ENCODE results near the gene PTN. TPM values are rescaled to one million over a fixed set of nuclear protein-coding genes. Genes with fewer than 3 reads are reported as not detected.

The PTN gene
- polyA plus RNA-seq, 2 of the 4 experiments (the other 2 are of a cell fraction), result not detected

DNA sequence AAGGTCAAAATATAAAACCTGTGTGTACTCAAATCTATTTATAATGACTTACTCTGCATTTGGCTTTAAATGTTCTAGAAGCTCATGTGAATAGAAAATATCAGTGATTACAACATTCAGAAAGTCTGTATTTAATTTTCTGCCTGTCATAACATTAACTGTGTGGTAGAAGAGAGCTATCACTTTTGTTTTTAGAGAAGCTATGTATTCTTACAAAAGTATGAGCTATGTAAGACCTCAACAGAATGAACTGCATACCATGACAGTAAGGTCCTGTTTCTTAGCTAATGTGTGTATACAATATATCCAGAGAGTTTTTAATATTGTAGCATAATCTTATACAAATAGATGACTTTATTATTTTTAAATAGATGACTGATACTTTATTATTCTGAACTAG is 61.5 kb downstream of the PTN start (continued):
- no peak for TF ChIP-seq RFX5 (IDR thresholded peaks at IDR 0.05)

DNA sequence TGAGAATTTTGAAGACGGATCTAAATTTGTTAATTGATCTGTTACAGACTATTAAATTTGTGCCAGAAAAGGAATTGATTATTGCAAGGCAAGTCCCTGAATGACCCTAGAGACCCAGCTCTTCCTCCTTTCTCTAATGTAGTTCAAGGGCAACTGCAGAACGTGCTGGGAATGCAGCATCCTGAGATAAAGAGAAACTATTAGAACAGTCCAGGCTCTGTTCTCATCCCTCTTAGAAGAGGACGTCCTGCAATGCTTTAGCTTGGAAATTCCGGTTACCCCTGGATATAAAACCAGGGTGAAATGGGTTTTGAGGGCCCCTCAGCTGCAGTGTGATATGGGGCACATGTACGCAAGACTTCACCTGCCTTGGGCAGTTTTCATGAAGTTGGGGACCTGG is 67.3 kb downstream of the PTN start:
- H3K9me3 ChIP-seq, result no peaks in the 10 kb centered on the region

DNA sequence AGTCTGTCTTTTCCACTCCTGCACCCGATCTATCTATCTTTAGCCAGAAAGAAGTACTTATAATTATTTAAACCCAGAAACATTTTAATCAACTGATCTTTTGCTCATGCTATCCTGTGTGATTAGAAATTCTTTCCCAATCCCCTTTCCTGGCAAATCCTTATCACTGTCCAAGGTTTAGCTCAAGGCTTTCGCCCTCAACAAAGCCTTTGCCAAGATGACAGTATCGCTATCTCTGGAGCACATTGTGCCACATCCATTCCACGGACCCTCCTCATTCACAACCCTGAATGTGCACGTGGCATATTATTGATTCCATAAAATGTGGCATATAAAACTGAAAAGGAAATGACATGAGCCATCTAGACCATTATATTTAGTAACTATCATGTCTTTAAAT is 71.3 kb downstream of the PTN start:
- WGBS (ENCODE audit: missing lambda C conversion rate), result 4% methylated on average over 5 of the region's 5 CpGs
- FAIRE-seq, result no peak
- CTCF ChIA-PET, result no interaction called here
- H3K27ac ChIP-seq, result no peak overlapping the region
- TF ChIP-seq ZFP36 (IDR thresholded peaks at IDR 0.05; ENCODE audit: borderline replicate concordance, partially characterized antibody) (no peak), HDAC2 (IDR thresholded peaks at IDR 0.05) (no peak), TP53 (CRISPR knock-in tag; IDR thresholded peaks at IDR 0.05) (no peak)
- TF ChIP-seq, protein P1, sequence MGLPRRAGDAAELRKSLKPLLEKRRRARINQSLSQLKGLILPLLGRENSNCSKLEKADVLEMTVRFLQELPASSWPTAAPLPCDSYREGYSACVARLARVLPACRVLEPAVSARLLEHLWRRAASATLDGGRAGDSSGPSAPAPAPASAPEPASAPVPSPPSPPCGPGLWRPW (IDR thresholded peaks at IDR 0.05), result no peak
- no peaks in the 10 kb centered on the region for H3K9me3 ChIP-seq
- H3K4me2 ChIP-seq, result no peak overlapping the region
- no peak overlapping the region for H3K4me3 ChIP-seq
- no peaks in the 10 kb centered on the region for H3K4me1 ChIP-seq
- no peak for DNase-seq (ENCODE audit: low read depth in 1 of 2, low spot score in 1 of 2)
- POLR2A ChIA-PET, result no interaction called here
- ATAC-seq, result no peak

More for the DNA sequence above, 67.3 kb downstream of the PTN start:
- POLR2A ChIA-PET, result no interaction called here
- FAIRE-seq, result no peak
- Histone ChIP-seq H3K27ac (no peak overlapping the region), H3K4me1 (no peaks in the 10 kb centered on the region), H3K4me3 (no peak overlapping the region), H3K4me2 (no peak overlapping the region)
- CTCF ChIA-PET, result interaction anchor here (0.6 kb wide), 1 partner anchor 243 kb away, joined by 3 read pairs; no protein-coding TSS in a partner anchor
- ATAC-seq, result no peak
- DNase-seq (ENCODE audit: low read depth in 1 of 2, low spot score in 1 of 2), result no peak
- TF ChIP-seq, protein P2, sequence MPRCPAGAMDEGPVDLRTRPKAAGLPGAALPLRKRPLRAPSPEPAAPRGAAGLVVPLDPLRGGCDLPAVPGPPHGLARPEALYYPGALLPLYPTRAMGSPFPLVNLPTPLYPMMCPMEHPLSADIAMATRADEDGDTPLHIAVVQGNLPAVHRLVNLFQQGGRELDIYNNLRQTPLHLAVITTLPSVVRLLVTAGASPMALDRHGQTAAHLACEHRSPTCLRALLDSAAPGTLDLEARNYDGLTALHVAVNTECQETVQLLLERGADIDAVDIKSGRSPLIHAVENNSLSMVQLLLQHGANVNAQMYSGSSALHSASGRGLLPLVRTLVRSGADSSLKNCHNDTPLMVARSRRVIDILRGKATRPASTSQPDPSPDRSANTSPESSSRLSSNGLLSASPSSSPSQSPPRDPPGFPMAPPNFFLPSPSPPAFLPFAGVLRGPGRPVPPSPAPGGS (IDR thresholded peaks at IDR 0.05), result no peak
- TF ChIP-seq, protein P1 (IDR thresholded peaks at IDR 0.05), result no peak
- TF ChIP-seq, protein P3, sequence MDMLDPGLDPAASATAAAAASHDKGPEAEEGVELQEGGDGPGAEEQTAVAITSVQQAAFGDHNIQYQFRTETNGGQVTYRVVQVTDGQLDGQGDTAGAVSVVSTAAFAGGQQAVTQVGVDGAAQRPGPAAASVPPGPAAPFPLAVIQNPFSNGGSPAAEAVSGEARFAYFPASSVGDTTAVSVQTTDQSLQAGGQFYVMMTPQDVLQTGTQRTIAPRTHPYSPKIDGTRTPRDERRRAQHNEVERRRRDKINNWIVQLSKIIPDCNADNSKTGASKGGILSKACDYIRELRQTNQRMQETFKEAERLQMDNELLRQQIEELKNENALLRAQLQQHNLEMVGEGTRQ (IDR thresholded peaks at IDR 0.05), result no peak
- TF ChIP-seq FOSB (CRISPR knock-in tag; IDR thresholded peaks at IDR 0.05) (no peak), EHF (CRISPR knock-in tag; IDR thresholded peaks at IDR 0.05) (no peak), HDAC2 (IDR thresholded peaks at IDR 0.05) (no peak), ZC3H11A (IDR thresholded peaks at IDR 0.05) (no peak), FOSL2 (IDR thresholded peaks at IDR 0.05) (no peak), FOSL2 (CRISPR knock-in tag; IDR thresholded peaks at IDR 0.05) (no peak), BHLHE40 (IDR thresholded peaks at IDR 0.05; ENCODE audit: low read depth, low read length) (no peak), NPAS2 (CRISPR knock-in tag; IDR thresholded peaks at IDR 0.05; ENCODE audit: borderline replicate concordance) (no peak)
- TF ChIP-seq, protein P4, sequence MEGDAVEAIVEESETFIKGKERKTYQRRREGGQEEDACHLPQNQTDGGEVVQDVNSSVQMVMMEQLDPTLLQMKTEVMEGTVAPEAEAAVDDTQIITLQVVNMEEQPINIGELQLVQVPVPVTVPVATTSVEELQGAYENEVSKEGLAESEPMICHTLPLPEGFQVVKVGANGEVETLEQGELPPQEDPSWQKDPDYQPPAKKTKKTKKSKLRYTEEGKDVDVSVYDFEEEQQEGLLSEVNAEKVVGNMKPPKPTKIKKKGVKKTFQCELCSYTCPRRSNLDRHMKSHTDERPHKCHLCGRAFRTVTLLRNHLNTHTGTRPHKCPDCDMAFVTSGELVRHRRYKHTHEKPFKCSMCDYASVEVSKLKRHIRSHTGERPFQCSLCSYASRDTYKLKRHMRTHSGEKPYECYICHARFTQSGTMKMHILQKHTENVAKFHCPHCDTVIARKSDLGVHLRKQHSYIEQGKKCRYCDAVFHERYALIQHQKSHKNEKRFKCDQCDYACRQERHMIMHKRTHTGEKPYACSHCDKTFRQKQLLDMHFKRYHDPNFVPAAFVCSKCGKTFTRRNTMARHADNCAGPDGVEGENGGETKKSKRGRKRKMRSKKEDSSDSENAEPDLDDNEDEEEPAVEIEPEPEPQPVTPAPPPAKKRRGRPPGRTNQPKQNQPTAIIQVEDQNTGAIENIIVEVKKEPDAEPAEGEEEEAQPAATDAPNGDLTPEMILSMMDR (IDR thresholded peaks at IDR 0.05), result no peak
- TF ChIP-seq, protein P5, sequence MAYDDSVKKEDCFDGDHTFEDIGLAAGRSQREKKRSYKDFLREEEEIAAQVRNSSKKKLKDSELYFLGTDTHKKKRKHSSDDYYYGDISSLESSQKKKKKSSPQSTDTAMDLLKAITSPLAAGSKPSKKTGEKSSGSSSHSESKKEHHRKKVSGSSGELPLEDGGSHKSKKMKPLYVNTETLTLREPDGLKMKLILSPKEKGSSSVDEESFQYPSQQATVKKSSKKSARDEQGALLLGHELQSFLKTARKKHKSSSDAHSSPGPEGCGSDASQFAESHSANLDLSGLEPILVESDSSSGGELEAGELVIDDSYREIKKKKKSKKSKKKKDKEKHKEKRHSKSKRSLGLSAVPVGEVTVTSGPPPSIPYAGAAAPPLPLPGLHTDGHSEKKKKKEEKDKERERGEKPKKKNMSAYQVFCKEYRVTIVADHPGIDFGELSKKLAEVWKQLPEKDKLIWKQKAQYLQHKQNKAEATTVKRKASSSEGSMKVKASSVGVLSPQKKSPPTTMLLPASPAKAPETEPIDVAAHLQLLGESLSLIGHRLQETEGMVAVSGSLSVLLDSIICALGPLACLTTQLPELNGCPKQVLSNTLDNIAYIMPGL (CRISPR knock-in tag; IDR thresholded peaks at IDR 0.05; ENCODE audit: borderline replicate concordance), result no peak
- WGBS (ENCODE audit: missing lambda C conversion rate), result 22% methylated on average over 5 of the region's 5 CpGs
